Left colon (tissue), 2 donors: ENCODE results near the gene FRMD3. TPM values are rescaled to one million over a fixed set of nuclear protein-coding genes. Genes with fewer than 3 reads are reported as not detected.

Source experiments
- total RNA-seq, 2 donors: library from RNA; stranded (reverse); fragmentation: NEBNext Ultra II Directional; extraction: Animal tissue kit (Norgen Biotek cat#: 25700); gene quantifications; one replicate each; pipeline ENCODE4 v1.2.1, GENCODE V29; 2021
- donor health status: DM: no; HTN: no; CAD: no.
- donor health status: DM: yes; HTN: yes; CAD: no.

Gene FRMD3
- total RNA-seq, 2 donors from 2014 or later = 23.8 to 32.4 TPM

Other genes with a start within 250 kb of the FRMD3 start
- 10 to 100 TPM in 1 of 2 donors, 1 to 10 TPM in 1; 7.2 to 13.4 TPM for gene IDNK, start 84.7 kb upstream of the FRMD3 start, total RNA-seq
- 10 to 100 TPM; 78.1 to 79.2 TPM for gene UBQLN1, start 169.6 kb upstream of the FRMD3 start, total RNA-seq